Thyroid gland (tissue), 4 donors: ENCODE measurements around the gene BTBD9. TPM values are rescaled to one million over a fixed set of nuclear protein-coding genes. Genes with fewer than 3 reads are reported as not detected.

ENCODE experiments used
- DNase-seq, 2 donors: peaks; one replicate each; pipeline ENCODE4 v3.0.0-alpha.2; 2019
- H3K27ac ChIP-seq, 3 donors: fragments of 200-600 bp; sonication (generic); 1 replicate in 2 of 3; 2 replicates in 1 of 3; pipeline ENCODE4 v1.5.1; 2016 to 2019; ENCODE audit warnings: mild to moderate bottlenecking in 1 of 3, moderate library complexity in 1 of 3
- H3K27me3 ChIP-seq: fragments of 200-600 bp; sonication (generic); one replicate; pipeline ENCODE4 v1.5.1; 2019
- H3K36me3 ChIP-seq, 2 donors: fragments of 200-600 bp; sonication (generic); one replicate each; pipeline ENCODE4 v1.5.1; 2016 to 2019
- H3K4me1 ChIP-seq, 2 donors: fragments of 200-600 bp; sonication (generic); one replicate each; pipeline ENCODE4 v1.5.1; 2017 to 2019
- H3K4me3 ChIP-seq, 3 donors: fragments of 200-600 bp; sonication (generic); replicated peaks in 1 of 3; 1 replicate in 2 of 3; 2 replicates in 1 of 3; pipeline ENCODE4 v1.5.1; 2016; ENCODE audit warnings: mild to moderate bottlenecking in 1 of 3
- H3K9me3 ChIP-seq: fragments of 200-600 bp; sonication (generic); one replicate; pipeline ENCODE4 v1.5.1; 2017
- POLR2A ChIP-seq, 2 donors: fragments of 450-650 bp; IDR thresholded peaks; one replicate each; pipeline ENCODE4 v1.6.1; 2017; ENCODE audit warnings: antibody characterized with exemption in 2 of 2, mild to moderate bottlenecking in 2 of 2, moderate library complexity in 1 of 2
- WGBS, 2 donors: methylation state at CpG; one replicate each; pipeline ENCODE4 v1.1.5; 2017; 5-methylcytosine and 5-hydroxymethylcytosine counted together
- intact Hi-C: fragments of 100-400 bp; cut with DNase I; formaldehyde crosslinking; loops from one replicate; pipeline ENCODE4 v1.15.1; 2023
- total RNA-seq, 4 donors: library from RNA; depleted of rRNA; stranded (reverse); fragments of >200 nt; gene quantifications; one replicate each; pipeline ENCODE4 v1.2.3, GENCODE V29; 2016
- TF ChIP-seq, protein P1 (sequence below), 6 experiments: fragments of 200-600 bp in 3 of 6; fragments of 450-650 bp in 3 of 6; sonication (generic) in 3 of 6; IDR thresholded peaks; one replicate each; pipeline ENCODE4 v1.5.1; 2016 to 2019; ENCODE audit warnings: antibody characterized with exemption in 6 of 6, mild to moderate bottlenecking in 2 of 6, inconsistent platforms in 1 of 6, moderate library complexity in 1 of 6

Gene BTBD9
- total RNA-seq, 4 donors from 2014 or later, result 17.3 to 32.0 (median 27.4) TPM

GRCh38 chr6:38566295-38567030 is 73.3 kb downstream of the BTBD9 start:
- DNase-seq, result no peak
- WGBS, 2 donors, result 96% methylated on average over 6 of the region's 6 CpGs
- no peaks in the 10 kb centered on the region for H3K4me1 ChIP-seq
- H3K27me3 ChIP-seq, result no peaks in the 10 kb centered on the region
- H3K36me3 ChIP-seq, result no peaks in the 10 kb centered on the region
- no peak for TF ChIP-seq POLR2A (IDR thresholded peaks at IDR 0.05)
- TF ChIP-seq, protein P1, sequence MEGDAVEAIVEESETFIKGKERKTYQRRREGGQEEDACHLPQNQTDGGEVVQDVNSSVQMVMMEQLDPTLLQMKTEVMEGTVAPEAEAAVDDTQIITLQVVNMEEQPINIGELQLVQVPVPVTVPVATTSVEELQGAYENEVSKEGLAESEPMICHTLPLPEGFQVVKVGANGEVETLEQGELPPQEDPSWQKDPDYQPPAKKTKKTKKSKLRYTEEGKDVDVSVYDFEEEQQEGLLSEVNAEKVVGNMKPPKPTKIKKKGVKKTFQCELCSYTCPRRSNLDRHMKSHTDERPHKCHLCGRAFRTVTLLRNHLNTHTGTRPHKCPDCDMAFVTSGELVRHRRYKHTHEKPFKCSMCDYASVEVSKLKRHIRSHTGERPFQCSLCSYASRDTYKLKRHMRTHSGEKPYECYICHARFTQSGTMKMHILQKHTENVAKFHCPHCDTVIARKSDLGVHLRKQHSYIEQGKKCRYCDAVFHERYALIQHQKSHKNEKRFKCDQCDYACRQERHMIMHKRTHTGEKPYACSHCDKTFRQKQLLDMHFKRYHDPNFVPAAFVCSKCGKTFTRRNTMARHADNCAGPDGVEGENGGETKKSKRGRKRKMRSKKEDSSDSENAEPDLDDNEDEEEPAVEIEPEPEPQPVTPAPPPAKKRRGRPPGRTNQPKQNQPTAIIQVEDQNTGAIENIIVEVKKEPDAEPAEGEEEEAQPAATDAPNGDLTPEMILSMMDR (IDR thresholded peaks at IDR 0.05), result no peak
- no peak overlapping the region for H3K27ac ChIP-seq
- H3K9me3 ChIP-seq, result no peaks in the 10 kb centered on the region
- no peak overlapping the region for H3K4me3 ChIP-seq
- intact Hi-C loops, result no loop called here

- Histone ChIP-seq H3K4me1 (no peaks in the 10 kb centered on the region), H3K4me3 (no peak overlapping the region), H3K36me3 (no peaks in the 10 kb centered on the region), H3K27ac (no peak overlapping the region), H3K27me3 (no peaks in the 10 kb centered on the region), H3K9me3 (no peaks in the 10 kb centered on the region)
- intact Hi-C loops, result no loop called here
- 83 to 88% methylated on average over 4 of the region's 4 CpGs for WGBS, 2 donors
- TF ChIP-seq, protein P1 (IDR thresholded peaks at IDR 0.05), result no peak
- TF ChIP-seq POLR2A (IDR thresholded peaks at IDR 0.05), result no peak
- no peak for DNase-seq
Measured at GRCh38 chr6:38564301-38564700, 75.4 kb downstream of the BTBD9 start.

GRCh38 chr6:38555606-38556005 is 84.1 kb downstream of the BTBD9 start:
- WGBS, 2 donors, result 80 to 87% methylated on average over 3 of the region's 3 CpGs
- no peak overlapping the region for H3K4me3 ChIP-seq
- no peak overlapping the region for H3K27ac ChIP-seq
- TF ChIP-seq POLR2A (IDR thresholded peaks at IDR 0.05), result no peak
- TF ChIP-seq, protein P1 (IDR thresholded peaks at IDR 0.05), result no peak
- no peaks in the 10 kb centered on the region for H3K9me3 ChIP-seq
- no peak for DNase-seq
- no peaks in the 10 kb centered on the region for H3K4me1 ChIP-seq
- no peaks in the 10 kb centered on the region for H3K27me3 ChIP-seq
- H3K36me3 ChIP-seq, result no peaks in the 10 kb centered on the region
- intact Hi-C loops, result no loop called here

DNA sequence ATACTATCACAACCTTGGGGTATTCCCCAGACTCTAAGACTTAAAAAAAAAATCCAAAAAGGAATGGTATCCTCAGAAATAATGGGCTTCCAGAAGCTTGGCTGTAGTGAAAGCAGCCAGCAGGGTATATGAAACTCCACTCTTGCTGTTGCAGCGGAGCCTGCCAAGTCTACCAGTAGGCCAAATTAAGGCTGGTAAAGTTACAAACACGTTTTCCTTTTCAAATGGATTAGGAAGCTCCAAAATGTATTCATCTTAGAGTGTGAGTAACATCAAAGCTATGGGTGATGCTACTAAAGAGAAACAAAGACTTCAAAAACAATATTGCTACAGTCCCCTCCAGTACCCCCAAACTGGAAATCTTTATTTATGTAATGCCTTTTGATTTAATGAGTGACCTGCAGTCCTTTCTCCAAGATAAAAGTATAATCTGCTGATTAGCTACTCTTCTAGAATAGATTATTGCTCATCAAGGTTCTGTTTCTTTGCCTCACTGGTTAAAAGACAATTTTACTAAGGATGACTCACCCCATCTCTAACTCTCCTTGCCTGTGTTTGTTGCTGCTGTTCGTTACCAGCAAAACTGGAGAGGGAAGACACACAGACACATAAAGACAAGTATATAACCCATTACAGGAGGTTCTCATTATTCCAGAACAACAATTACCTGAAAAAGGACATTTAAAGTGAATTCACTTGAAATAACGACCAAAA is 84.9 kb downstream of the BTBD9 start:
- TF ChIP-seq POLR2A (IDR thresholded peaks at IDR 0.05), result no peak
- TF ChIP-seq, protein P1 (IDR thresholded peaks at IDR 0.05), result no peak
- WGBS, 2 donors, result 83% methylated on average over 4 of the region's 4 CpGs
- Histone ChIP-seq H3K4me3 (no peak overlapping the region), H3K27me3 (no peaks in the 10 kb centered on the region), H3K4me1 (no peaks in the 10 kb centered on the region), H3K36me3 (no peaks in the 10 kb centered on the region), H3K27ac (no peak overlapping the region), H3K9me3 (no peaks in the 10 kb centered on the region)
- intact Hi-C loops, result no loop called here
- no peak for DNase-seq

- Histone ChIP-seq H3K27me3 (no peaks in the 10 kb centered on the region), H3K4me3 (no peak overlapping the region), H3K9me3 (no peaks in the 10 kb centered on the region), H3K36me3 (no peaks in the 10 kb centered on the region), H3K4me1 (no peaks in the 10 kb centered on the region), H3K27ac (no peak overlapping the region)
- intact Hi-C loops, result no loop called here
- DNase-seq, result no peak
- no peak for TF ChIP-seq POLR2A (IDR thresholded peaks at IDR 0.05)
- TF ChIP-seq, protein P1 (IDR thresholded peaks at IDR 0.05), result no peak
Measured at GRCh38 chr6:38554014-38554413, 85.7 kb downstream of the BTBD9 start.
